Osteoblast (primary cell): ENCODE results near the gene JARID2. TPM values are rescaled to one million over a fixed set of nuclear protein-coding genes. Genes with fewer than 3 reads are reported as not detected.

Experiments used
- DNase-seq: peaks from one replicate; pipeline ENCODE4 v3.0.0; 2011; ENCODE audit warnings: low spot score, mixed read lengths; ENCODE audit not compliant: insufficient read length; ENCODE audit errors: missing footprints
- H2AFZ ChIP-seq: 2 replicates; pipeline ENCODE4 v1.6.0; 2011; ENCODE audit warnings: mild to moderate bottlenecking, low read length
- H3K27ac ChIP-seq: 2 replicates; pipeline ENCODE4 v1.5.1; 2011; ENCODE audit warnings: mild to moderate bottlenecking, low read depth, low read length, moderate library complexity
- H3K27me3 ChIP-seq: 2 replicates; pipeline ENCODE4 v1.6.0; 2012; ENCODE audit warnings: mild to moderate bottlenecking, control low read depth, inconsistent platforms, low read length, moderate library complexity; ENCODE audit not compliant: insufficient read depth
- H3K36me3 ChIP-seq: 2 replicates; pipeline ENCODE4 v1.5.1; 2011; ENCODE audit warnings: mild to moderate bottlenecking, low read length, control low read depth, moderate library complexity; ENCODE audit not compliant: insufficient read depth
- H3K4me1 ChIP-seq: 2 replicates; pipeline ENCODE4 v1.5.1; 2011; ENCODE audit warnings: mild to moderate bottlenecking, low read length, control low read depth, moderate library complexity; ENCODE audit not compliant: insufficient read depth
- H3K4me2 ChIP-seq: 2 replicates; pipeline ENCODE4 v1.6.0; 2011; ENCODE audit warnings: mild to moderate bottlenecking, low read length; ENCODE audit not compliant: insufficient read depth
- H3K4me3 ChIP-seq: fragments of 200-600 bp; sonication (generic); 3 replicates; pipeline ENCODE4 v1.5.1; 2012; ENCODE audit warnings: mild to moderate bottlenecking, low read length, inconsistent platforms; ENCODE audit not compliant: insufficient read depth
- H3K79me2 ChIP-seq: 2 replicates; pipeline ENCODE4 v1.6.0; 2012; ENCODE audit warnings: mild to moderate bottlenecking, low read length, control low read depth, inconsistent platforms; ENCODE audit not compliant: insufficient read depth
- H3K9me3 ChIP-seq: 2 replicates; pipeline ENCODE4 v1.5.1; 2011; ENCODE audit warnings: low read depth, low read length, control low read depth
- H4K20me1 ChIP-seq: 2 replicates; pipeline ENCODE4 v1.6.0; 2012; ENCODE audit warnings: mild to moderate bottlenecking, low read length, control low read depth; ENCODE audit not compliant: insufficient read depth
- total RNA-seq: library from RNA; depleted of rRNA; stranded (reverse); fragments of >200 nt; gene quantifications from 2 replicates; pipeline ENCODE4 v1.2.3, GENCODE V29; 2012
- TF ChIP-seq, protein P1 (sequence below): IDR thresholded peaks from 2 replicates; pipeline ENCODE4 v1.5.1; 2011; ENCODE audit warnings: mild to moderate bottlenecking, low read depth, low read length, moderate library complexity; ENCODE audit errors: extremely low read depth

Gene JARID2
- total RNA-seq: 8.5 and 10.5 TPM in 2 replicates

DNA sequence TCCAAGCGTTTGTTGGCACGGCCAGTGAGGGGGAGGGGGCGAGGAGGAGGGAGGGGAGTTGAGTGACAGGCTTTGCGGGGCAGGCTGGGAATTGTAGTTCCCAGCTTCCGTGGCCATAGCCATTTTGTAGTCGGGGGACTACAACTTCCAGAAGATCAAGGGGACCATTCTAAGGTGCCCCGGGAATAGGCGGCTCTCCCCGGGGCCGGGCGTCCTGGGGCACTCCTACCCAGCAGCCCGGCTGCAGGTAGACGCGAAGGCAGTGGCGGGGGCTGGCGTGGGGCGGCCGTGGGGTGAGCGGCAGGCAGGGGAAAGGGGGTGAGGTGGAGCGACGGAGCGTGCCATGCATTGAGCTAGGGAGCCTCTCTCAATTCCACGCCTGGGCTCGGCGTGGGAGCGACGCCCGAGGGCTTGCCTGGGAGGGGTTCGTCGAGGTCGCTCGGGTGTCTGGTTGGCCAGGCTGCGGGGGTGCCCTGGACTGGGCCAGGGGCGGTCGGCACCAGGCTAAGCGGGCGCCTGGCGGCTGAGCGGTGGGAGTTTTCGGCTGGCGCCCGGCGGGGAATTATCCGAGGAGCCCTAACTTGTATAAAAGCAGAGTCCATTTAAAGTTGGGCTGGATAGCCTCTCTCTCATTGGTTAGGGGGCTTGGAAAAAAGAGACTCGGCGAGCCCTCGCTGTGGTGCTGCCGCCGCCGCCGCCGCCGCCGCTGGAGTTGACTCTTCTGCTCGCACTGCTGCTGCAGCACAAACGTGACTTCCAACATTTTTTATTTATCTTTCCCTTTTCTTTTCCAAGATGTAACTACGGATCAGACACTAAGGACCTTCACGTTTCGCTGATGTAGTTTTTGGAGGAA is at the start of gene JARID2:
Gene JARID2 (plus strand): TSS at position 709 of the 856 bp plus-strand sequence. CDS start 471 bp downstream, outside the sequence.
- no peaks in the 10 kb centered on the region for H3K27me3 ChIP-seq
- peaks cover 38% of the 10 kb centered on the region for H3K79me2 ChIP-seq
- H3K36me3 ChIP-seq: no peaks in the 10 kb centered on the region
- peak within 1 kb of the TSS; percentile 98 for H3K4me3 ChIP-seq
- H3K9me3 ChIP-seq: no peaks in the 10 kb centered on the region
- H3K4me2 ChIP-seq: peak within 1 kb of the TSS; percentile 84
- H2AFZ ChIP-seq: peak within 1 kb of the TSS; percentile 92
- TF ChIP-seq, protein P1, sequence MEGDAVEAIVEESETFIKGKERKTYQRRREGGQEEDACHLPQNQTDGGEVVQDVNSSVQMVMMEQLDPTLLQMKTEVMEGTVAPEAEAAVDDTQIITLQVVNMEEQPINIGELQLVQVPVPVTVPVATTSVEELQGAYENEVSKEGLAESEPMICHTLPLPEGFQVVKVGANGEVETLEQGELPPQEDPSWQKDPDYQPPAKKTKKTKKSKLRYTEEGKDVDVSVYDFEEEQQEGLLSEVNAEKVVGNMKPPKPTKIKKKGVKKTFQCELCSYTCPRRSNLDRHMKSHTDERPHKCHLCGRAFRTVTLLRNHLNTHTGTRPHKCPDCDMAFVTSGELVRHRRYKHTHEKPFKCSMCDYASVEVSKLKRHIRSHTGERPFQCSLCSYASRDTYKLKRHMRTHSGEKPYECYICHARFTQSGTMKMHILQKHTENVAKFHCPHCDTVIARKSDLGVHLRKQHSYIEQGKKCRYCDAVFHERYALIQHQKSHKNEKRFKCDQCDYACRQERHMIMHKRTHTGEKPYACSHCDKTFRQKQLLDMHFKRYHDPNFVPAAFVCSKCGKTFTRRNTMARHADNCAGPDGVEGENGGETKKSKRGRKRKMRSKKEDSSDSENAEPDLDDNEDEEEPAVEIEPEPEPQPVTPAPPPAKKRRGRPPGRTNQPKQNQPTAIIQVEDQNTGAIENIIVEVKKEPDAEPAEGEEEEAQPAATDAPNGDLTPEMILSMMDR: no peak
- peak within 1 kb of the TSS; percentile 90 for H3K27ac ChIP-seq
- peak; percentile 99 for DNase-seq
- peaks cover 10% of the 10 kb centered on the region for H4K20me1 ChIP-seq
- H3K4me1 ChIP-seq: peaks cover 12% of the 10 kb centered on the region

DNA sequence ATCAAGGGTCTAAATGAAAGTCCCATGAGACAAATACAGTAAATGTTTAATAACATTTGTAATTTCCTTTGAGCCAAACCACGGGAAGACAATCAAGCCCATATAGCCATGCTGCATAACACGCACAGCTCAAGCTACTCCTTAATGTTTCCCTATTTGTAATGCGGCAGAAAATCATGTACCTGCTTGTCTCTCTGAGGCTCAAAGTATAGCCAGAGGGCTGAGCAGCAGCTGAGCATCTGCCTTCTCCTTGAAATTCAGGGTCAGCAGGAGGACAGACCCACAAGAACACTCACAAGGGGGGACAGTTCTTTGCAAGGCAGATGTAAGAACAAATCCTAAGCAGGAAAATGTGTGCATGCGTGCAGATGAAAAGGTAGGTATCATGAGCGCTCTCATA is 45.8 kb upstream of the JARID2 start:
- DNase-seq: no peak

DNA sequence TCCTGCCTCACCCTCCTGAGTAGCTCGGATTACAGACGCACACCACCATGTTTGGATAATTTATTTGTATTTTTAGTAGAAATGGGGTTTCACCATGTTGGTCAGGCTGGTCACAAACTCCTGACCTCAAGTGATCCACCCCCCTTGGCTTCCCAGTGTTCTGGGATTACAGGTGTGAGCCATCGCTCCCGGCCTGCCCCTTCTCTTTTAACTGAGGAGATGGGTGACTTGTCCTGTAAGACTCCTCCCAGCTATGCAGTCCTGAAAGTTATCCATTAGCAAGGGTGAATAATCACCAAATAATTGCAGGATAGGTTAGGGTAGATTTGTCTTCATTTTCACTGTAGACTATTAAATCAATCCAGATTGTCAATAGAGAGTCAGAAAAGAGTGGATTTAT is 40.5 kb upstream of the JARID2 start:
- TF ChIP-seq, protein P1: no peak
- peaks cover 16% of the 10 kb centered on the region for H3K4me1 ChIP-seq
- no peaks in the 10 kb centered on the region for H3K79me2 ChIP-seq
- H3K4me3 ChIP-seq: no peak overlapping the region
- H4K20me1 ChIP-seq: no peaks in the 10 kb centered on the region
- H2AFZ ChIP-seq: no peak overlapping the region
- no peaks in the 10 kb centered on the region for H3K27me3 ChIP-seq
- no peaks in the 10 kb centered on the region for H3K9me3 ChIP-seq
- DNase-seq: no peak
- no peaks in the 10 kb centered on the region for H3K36me3 ChIP-seq
- no peak overlapping the region for H3K27ac ChIP-seq
- no peak overlapping the region for H3K4me2 ChIP-seq

More for the DNA sequence above, 45.8 kb upstream of the JARID2 start:
- Histone ChIP-seq H4K20me1 (no peaks in the 10 kb centered on the region), H3K9me3 (no peaks in the 10 kb centered on the region), H3K79me2 (no peaks in the 10 kb centered on the region), H3K27ac (no peak overlapping the region), H3K4me3 (no peak overlapping the region), H3K36me3 (no peaks in the 10 kb centered on the region), H3K4me1 (no peaks in the 10 kb centered on the region), H3K4me2 (no peak overlapping the region), H2AFZ (no peak overlapping the region), H3K27me3 (no peaks in the 10 kb centered on the region)
- TF ChIP-seq, protein P1: no peak

DNA sequence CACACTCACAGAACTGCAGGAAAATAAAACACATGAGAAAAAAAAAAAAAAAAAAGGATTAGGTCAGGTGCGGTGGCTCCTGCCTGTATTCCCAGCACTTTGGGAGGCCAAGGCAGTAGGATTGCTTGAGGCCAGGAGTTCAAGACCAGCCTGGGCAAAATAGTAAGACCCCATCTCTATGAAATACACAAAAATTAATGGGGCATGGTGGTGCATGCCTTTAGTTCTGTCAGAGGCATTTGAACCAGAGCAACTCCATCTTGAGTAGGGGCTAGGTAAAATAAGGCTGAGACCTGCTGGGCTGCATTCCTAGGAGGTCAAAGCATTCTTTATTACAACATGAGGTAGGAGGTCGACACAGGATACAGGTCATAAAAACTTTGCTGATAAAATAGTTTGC is 39.0 kb upstream of the JARID2 start:
- no peak overlapping the region for H3K4me2 ChIP-seq
- no peak for DNase-seq

More for the DNA sequence above, 39.0 kb upstream of the JARID2 start:
- Histone ChIP-seq H3K27me3 (no peaks in the 10 kb centered on the region), H3K4me1 (peaks cover 16% of the 10 kb centered on the region), H3K4me3 (no peak overlapping the region), H3K9me3 (no peaks in the 10 kb centered on the region), H3K79me2 (no peaks in the 10 kb centered on the region), H2AFZ (peak overlapping the region; percentile 80), H3K36me3 (no peaks in the 10 kb centered on the region), H4K20me1 (no peaks in the 10 kb centered on the region), H3K27ac (peak overlapping the region; percentile 81)
- TF ChIP-seq, protein P1: no peak
